EH (cell line): Measurements from ENCODE around the gene PRR32.
"Not testable (repeated sequence)": the region's sequence is repeated elsewhere in the genome, so short reads cannot be mapped to it uniquely, and the experiment has no call there.

Experiments
- DNase-seq: peaks from one replicate; pipeline ENCODE4 v3.0.0-alpha.2; 2015; ENCODE audit warnings: low read depth

PRR32 gene

GRCh38 chrX:126819429-126819828, at the start of gene PRR32:
Gene PRR32 (plus strand): TSS chrX:126819729. CDS start chrX:126819844, 115 bp downstream.
- no peak for DNase-seq

GRCh38 chrX:126770179-126770578, 49.4 kb upstream of the PRR32 start:
- no peak for DNase-seq

- no peak for DNase-seq
These were observed 34.0 kb upstream of the PRR32 start for GRCh38 chrX:126785539-126785938.

GRCh38 chrX:126799059-126799458, 20.5 kb upstream of the PRR32 start:
- no peak for DNase-seq

- not testable (repeated sequence) for DNase-seq
These were observed 12.7 kb upstream of the PRR32 start for GRCh38 chrX:126806784-126807183.

- no peak for DNase-seq
These were observed 3.7 kb upstream of the PRR32 start for GRCh38 chrX:126815806-126816205.

GRCh38 chrX:126820700-126821420, 1.3 kb downstream of the PRR32 start:
- DNase-seq = no peak

- DNase-seq = no peak
These were observed 4.9 kb downstream of the PRR32 start for GRCh38 chrX:126824338-126825007.

GRCh38 chrX:126825566-126826193, 6.2 kb downstream of the PRR32 start:
- DNase-seq = no peak

GRCh38 chrX:126836186-126836585, 16.7 kb downstream of the PRR32 start:
- DNase-seq = no peak

GRCh38 chrX:126847143-126847542, 27.6 kb downstream of the PRR32 start:
- no peak for DNase-seq

GRCh38 chrX:126855839-126856524, 36.5 kb downstream of the PRR32 start:
- no peak for DNase-seq
